ENCODE data around the gene MALL. TPM values are rescaled to one million over a fixed set of nuclear protein-coding genes. Genes with fewer than 3 reads are reported as not detected.
A peak's percentile ranks its signal among the peaks of the same experiment; 100 is the strongest.
"Not testable (repeated sequence)": the region's sequence is repeated elsewhere in the genome, so short reads cannot be mapped to it uniquely, and the experiment has no call there.

The MALL gene
- total and polyA plus RNA-seq, 2 of the 13 experiments (the other 11 are each of a cell fraction or from before 2014, with no cell fraction given): not detected

GRCh38 chr2:110083162-110083561 is 32.5 kb downstream of the MALL start:
- H4K20me1 ChIP-seq (ENCODE audit: insufficient read depth, low read length); H3K27me3 ChIP-seq (ENCODE audit: control insufficient read depth in 1 of 2, insufficient read depth in 2 of 2, low read length in 2 of 2); FAIRE-seq; H3K9ac ChIP-seq (ENCODE audit: insufficient read depth, low read depth, low read length); H3K9me3 ChIP-seq (ENCODE audit: low read length); H3K4me2 ChIP-seq (ENCODE audit: low read depth, low read length); H3K79me2 ChIP-seq (ENCODE audit: insufficient read depth, low read length); DNase-seq (ENCODE audit: low spot score); H3K4me1 ChIP-seq (ENCODE audit: insufficient read depth, low read length); H3K4me3 ChIP-seq (replicated peaks in 1 of 3; ENCODE audit: insufficient read depth in 1 of 3, low read depth in 2 of 3, low read length in 3 of 3); in situ Hi-C loops (cut with HindIII; ENCODE audit: extremely low pct_ligation_motif_present, low pct_unique_long_range_greater_than_20kb); POLR2A ChIA-PET; H3K36me3 ChIP-seq (replicated peaks in 1 of 2; ENCODE audit: control insufficient read depth in 1 of 2, insufficient read depth in 2 of 2, low read length in 2 of 2); intact Hi-C loops (cut with micrococcal nuclease; ENCODE audit: unreplicated experiment); CTCF ChIA-PET (ENCODE audit: low intra/inter-chr PET ratio, low total read pairs); H2AFZ ChIP-seq (ENCODE audit: low read length); H3K27ac ChIP-seq (ENCODE audit: extremely low read length, insufficient read depth, low read length); BruUV-seq (replicated peaks): not testable (repeated sequence)
- peak; percentile 37; the same call in 2 of the 3 replicates for ATAC-seq
- no CpG with 5 or more reads among the region's 8 CpGs for WGBS (ENCODE audit: low lambda C conversion rate)

DNA sequence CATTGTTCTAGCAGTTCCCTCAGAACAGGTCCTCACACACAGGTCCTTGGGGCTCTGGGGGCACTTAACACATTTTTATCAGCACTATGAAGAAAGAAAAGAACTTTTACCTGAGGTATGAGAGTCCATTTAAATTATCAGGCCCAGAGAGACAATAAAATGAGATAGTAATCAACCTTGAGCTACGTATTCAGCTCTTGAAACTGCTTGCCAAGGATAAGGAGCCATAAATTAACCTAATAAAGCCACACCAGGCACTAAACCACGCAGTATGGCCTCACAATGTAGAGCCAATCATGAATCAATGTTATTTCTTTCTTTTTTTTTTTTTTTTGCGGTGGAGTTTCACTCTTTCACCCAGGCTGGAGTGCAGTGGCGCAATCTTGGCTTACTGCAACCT is 37.5 kb downstream of the MALL start:
- H3K9ac ChIP-seq (ENCODE audit: insufficient read depth, low read depth, low read length); H3K4me3 ChIP-seq (replicated peaks in 1 of 3; ENCODE audit: insufficient read depth in 1 of 3, low read depth in 2 of 3, low read length in 3 of 3); H3K36me3 ChIP-seq (replicated peaks in 1 of 2; ENCODE audit: control insufficient read depth in 1 of 2, insufficient read depth in 2 of 2, low read length in 2 of 2); H3K79me2 ChIP-seq (ENCODE audit: insufficient read depth, low read length); ATAC-seq; H2AFZ ChIP-seq (ENCODE audit: low read length); H3K27me3 ChIP-seq (ENCODE audit: control insufficient read depth in 1 of 2, insufficient read depth in 2 of 2, low read length in 2 of 2); in situ Hi-C loops (cut with HindIII; ENCODE audit: extremely low pct_ligation_motif_present, low pct_unique_long_range_greater_than_20kb); H3K4me1 ChIP-seq (ENCODE audit: insufficient read depth, low read length); BruUV-seq (replicated peaks); FAIRE-seq; DNase-seq (ENCODE audit: low spot score); H3K4me2 ChIP-seq (ENCODE audit: low read depth, low read length); H4K20me1 ChIP-seq (ENCODE audit: insufficient read depth, low read length); POLR2A ChIA-PET; CTCF ChIA-PET (ENCODE audit: low intra/inter-chr PET ratio, low total read pairs); H3K27ac ChIP-seq (ENCODE audit: extremely low read length, insufficient read depth, low read length); H3K9me3 ChIP-seq (ENCODE audit: low read length); intact Hi-C loops (cut with micrococcal nuclease; ENCODE audit: unreplicated experiment): not testable (repeated sequence)
- WGBS (ENCODE audit: low lambda C conversion rate): no CpG with 5 or more reads among the region's 4 CpGs

GRCh38 chr2:110075896-110076295 is 39.7 kb downstream of the MALL start:
- H3K9ac ChIP-seq (ENCODE audit: insufficient read depth, low read depth, low read length); CTCF ChIA-PET (ENCODE audit: low intra/inter-chr PET ratio, low total read pairs); POLR2A ChIA-PET; H4K20me1 ChIP-seq (ENCODE audit: insufficient read depth, low read length); BruUV-seq (replicated peaks); DNase-seq (ENCODE audit: low spot score); H2AFZ ChIP-seq (ENCODE audit: low read length); H3K79me2 ChIP-seq (ENCODE audit: insufficient read depth, low read length); H3K4me1 ChIP-seq (ENCODE audit: insufficient read depth, low read length); in situ Hi-C loops (cut with HindIII; ENCODE audit: extremely low pct_ligation_motif_present, low pct_unique_long_range_greater_than_20kb); H3K9me3 ChIP-seq (ENCODE audit: low read length); H3K4me3 ChIP-seq (replicated peaks in 1 of 3; ENCODE audit: insufficient read depth in 1 of 3, low read depth in 2 of 3, low read length in 3 of 3); ATAC-seq; intact Hi-C loops (cut with micrococcal nuclease; ENCODE audit: unreplicated experiment); H3K4me2 ChIP-seq (ENCODE audit: low read depth, low read length); FAIRE-seq; H3K27ac ChIP-seq (ENCODE audit: extremely low read length, insufficient read depth, low read length); H3K36me3 ChIP-seq (replicated peaks in 1 of 2; ENCODE audit: control insufficient read depth in 1 of 2, insufficient read depth in 2 of 2, low read length in 2 of 2); H3K27me3 ChIP-seq (ENCODE audit: control insufficient read depth in 1 of 2, insufficient read depth in 2 of 2, low read length in 2 of 2): not testable (repeated sequence)
- 34% methylated on average over 2 of the region's 4 CpGs for WGBS (ENCODE audit: low lambda C conversion rate)

DNA sequence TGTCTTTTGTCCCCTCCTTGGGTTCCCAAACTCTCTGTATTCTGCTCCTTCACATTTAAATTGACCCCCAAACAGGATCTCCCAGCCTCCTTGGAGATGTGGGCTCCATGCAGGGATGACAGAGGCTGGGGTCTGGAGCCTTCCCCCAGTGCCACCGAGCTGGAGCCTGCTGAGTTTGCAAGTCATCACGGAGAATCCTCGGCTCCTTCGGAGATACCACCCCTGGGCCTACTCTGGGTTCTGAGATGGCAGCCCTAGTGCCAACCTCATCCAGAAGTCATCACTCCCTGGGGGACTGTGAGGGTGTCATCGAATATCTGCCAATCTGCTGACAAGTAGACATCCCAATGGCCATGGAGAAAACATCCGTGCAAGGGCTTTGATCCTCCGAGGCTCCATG is 45.8 kb downstream of the MALL start:
- CTCF ChIA-PET (ENCODE audit: low intra/inter-chr PET ratio, low total read pairs); H3K27me3 ChIP-seq (ENCODE audit: control insufficient read depth in 1 of 2, insufficient read depth in 2 of 2, low read length in 2 of 2); ATAC-seq; POLR2A ChIA-PET; H2AFZ ChIP-seq (ENCODE audit: low read length); H3K9ac ChIP-seq (ENCODE audit: insufficient read depth, low read depth, low read length); FAIRE-seq; H4K20me1 ChIP-seq (ENCODE audit: insufficient read depth, low read length); H3K27ac ChIP-seq (ENCODE audit: extremely low read length, insufficient read depth, low read length); H3K4me1 ChIP-seq (ENCODE audit: insufficient read depth, low read length); H3K79me2 ChIP-seq (ENCODE audit: insufficient read depth, low read length); BruUV-seq (replicated peaks); H3K9me3 ChIP-seq (ENCODE audit: low read length); DNase-seq (ENCODE audit: low spot score); H3K4me3 ChIP-seq (replicated peaks in 1 of 3; ENCODE audit: insufficient read depth in 1 of 3, low read depth in 2 of 3, low read length in 3 of 3); H3K4me2 ChIP-seq (ENCODE audit: low read depth, low read length); in situ Hi-C loops (cut with HindIII; ENCODE audit: extremely low pct_ligation_motif_present, low pct_unique_long_range_greater_than_20kb); H3K36me3 ChIP-seq (replicated peaks in 1 of 2; ENCODE audit: control insufficient read depth in 1 of 2, insufficient read depth in 2 of 2, low read length in 2 of 2); intact Hi-C loops (cut with micrococcal nuclease; ENCODE audit: unreplicated experiment): not testable (repeated sequence)
- 96% methylated on average over 3 of the region's 7 CpGs for WGBS (ENCODE audit: low lambda C conversion rate)
